ENCODE results near the gene PDE10A.
"Not testable (repeated sequence)": the region's sequence is repeated elsewhere in the genome, so short reads cannot be mapped to it uniquely, and the experiment has no call there.

Gene PDE10A

DNA sequence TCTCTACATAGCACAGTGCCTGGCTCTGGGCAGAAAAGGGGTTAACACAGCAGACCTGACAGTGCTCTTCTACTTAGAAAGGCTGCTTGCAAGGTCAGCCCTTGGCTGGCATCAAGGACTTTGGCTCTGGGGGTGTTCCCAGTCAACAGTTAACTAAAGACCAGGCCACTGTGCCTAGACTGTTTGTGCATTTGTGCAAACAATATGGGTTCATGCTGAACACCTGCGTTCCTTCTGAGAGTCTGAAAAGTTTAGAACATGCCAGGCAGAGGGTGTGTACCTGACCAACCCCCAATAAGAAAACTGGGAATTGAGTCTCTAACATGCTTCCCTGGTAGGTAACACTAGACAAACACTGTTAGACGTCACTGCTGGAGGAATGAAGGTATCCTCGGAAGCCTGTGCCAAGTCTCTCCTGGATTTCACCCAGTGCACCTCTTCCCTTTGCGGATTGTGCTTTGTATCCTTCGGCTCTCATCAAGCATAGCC lies 110.7 kb downstream of the PDE10A start:
- no peak for DNase-seq (ENCODE audit: low read depth, low spot score)

DNA sequence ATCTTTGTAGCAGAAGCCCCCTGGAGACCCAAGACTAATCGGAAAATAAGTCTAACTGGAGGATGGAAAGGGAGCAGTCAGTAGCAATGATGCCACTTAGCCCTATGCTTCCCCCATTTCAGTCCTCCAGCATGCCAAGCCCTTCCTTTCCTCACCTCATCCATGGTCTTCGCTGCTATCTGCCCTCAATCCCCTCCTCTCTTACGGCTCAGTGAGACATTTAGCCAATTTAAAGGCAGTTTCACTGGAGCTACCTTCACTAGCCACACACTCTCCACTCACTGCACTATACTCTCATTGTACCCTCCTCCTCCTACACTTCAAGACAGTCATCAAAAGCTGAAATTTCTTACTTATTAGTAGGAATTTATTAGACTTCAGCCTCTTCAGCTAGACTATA lies 111.2 kb downstream of the PDE10A start:
- DNase-seq (ENCODE audit: low read depth, low spot score): no peak

DNA sequence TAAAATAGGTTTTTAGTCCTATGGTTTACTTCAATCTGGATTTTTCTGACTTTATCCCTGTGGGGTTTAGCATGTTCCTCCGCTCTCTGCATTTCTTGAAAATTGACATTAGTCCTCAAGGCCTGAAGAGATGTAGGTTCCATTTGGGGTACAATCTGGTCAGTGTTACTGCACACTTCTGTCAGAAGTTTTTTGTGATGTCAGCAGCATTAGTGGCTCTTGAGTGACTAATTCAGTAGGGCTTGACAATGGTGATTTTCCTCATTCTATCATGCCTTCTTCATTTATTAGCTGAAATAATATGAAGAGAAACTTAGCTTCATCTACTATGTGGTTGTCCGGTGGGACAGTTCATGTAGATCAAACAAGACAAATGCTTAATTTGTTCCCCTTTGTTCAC lies 114.6 kb downstream of the PDE10A start:
- no peak for DNase-seq (ENCODE audit: low read depth, low spot score)

DNA sequence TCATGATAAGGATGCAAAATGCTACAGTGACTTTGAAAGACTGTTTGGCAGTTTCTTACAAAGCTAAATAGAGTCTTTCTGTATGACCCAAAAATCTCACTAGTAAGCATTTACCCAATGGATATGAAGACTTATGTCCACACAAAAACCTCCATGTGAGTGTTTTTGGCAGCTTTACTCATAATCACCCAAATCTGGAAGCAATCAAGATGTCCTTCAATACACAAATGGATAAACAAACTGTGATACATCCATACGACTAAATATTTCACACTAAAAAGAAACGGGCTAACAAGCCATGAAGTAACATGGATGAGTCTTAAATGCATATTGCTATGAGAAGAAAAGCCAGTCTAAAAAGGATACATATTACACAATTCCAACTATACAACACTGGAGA lies 117.2 kb downstream of the PDE10A start:
- DNase-seq (ENCODE audit: low read depth, low spot score): no peak

DNA sequence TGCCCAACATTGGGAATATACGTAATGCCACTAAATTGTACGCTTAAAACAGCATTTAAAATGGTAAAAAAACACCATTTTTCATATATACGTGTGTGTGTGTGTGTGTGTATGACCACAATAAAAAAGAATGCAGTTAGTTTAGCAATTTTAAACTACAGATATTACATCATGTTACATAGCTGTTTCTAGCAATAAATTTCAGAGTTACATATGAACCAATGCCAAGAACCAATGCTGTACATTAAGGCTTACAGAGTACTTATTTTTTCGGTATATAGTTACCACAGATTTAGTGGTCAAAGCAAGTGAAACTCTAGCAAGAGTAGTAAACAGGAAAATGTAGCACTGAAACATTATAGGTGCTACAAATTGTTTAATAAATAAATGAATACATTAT lies 119.3 kb downstream of the PDE10A start:
- DNase-seq (ENCODE audit: low read depth, low spot score): no peak

DNA sequence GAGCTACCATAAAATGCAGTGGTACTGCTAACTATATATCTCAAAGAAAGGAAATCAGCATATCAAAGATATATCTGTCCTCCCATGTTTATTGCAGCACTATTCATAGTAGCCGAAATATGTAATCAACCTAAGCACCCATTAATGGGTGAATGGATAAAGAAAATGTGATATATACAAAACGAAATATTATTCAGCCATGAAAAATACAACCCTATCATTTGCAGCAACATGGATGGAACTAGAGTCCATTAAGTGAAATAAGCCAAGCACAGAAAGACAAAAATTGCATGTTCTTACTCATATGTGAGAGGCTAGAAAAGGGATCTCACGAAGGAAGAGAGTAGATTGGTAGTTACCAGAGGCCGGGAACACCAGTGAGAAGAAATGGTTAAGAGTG lies 126.1 kb downstream of the PDE10A start:
- no peak for DNase-seq (ENCODE audit: low read depth, low spot score)

DNA sequence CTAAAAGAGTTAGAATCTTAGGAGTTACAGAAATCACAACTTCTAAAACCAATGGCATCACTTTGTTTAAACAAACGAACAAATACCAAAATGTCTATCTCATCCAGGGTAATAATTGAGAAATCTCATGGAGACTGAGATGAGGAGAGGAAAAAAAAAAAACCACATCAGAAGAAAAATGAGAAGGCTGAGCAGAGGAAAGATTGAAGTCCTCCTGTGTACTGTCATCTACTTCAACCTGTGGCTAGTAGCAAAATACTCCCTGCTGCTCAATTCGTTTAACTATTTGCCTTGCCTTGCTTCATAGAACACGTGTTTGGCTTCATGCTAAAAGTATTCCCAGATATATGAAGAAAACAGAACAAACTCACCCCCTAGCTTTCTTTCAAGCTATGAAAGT lies 143.7 kb downstream of the PDE10A start:
- no peak for DNase-seq (ENCODE audit: low read depth, low spot score)

GRCh38 chr6:165515963-165516624 lies 146.9 kb downstream of the PDE10A start:
- DNase-seq (ENCODE audit: low read depth, low spot score): no peak

GRCh38 chr6:165514621-165515020 lies 148.4 kb downstream of the PDE10A start:
- DNase-seq (ENCODE audit: low read depth, low spot score): no peak

DNA sequence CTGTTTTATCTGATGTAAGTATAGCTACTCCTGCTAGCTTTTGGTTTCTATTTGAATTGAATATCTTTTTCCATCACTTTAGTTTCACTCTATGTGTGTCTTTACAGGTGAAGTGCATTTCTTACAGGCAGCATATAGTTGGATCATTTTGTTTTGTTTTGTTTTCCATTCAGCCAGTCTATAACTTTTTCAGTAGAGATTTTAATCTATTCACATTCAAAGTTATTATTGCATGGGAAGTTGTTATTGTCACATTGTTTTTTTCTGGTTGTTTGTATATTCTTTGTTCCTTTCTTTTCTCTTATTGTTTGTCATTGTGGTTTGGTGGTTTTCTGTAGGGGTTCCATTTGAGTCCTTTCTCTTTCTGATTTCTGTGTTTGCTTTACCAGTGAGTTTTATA lies 151.2 kb downstream of the PDE10A start:
- DNase-seq (ENCODE audit: low read depth, low spot score): no peak

DNA sequence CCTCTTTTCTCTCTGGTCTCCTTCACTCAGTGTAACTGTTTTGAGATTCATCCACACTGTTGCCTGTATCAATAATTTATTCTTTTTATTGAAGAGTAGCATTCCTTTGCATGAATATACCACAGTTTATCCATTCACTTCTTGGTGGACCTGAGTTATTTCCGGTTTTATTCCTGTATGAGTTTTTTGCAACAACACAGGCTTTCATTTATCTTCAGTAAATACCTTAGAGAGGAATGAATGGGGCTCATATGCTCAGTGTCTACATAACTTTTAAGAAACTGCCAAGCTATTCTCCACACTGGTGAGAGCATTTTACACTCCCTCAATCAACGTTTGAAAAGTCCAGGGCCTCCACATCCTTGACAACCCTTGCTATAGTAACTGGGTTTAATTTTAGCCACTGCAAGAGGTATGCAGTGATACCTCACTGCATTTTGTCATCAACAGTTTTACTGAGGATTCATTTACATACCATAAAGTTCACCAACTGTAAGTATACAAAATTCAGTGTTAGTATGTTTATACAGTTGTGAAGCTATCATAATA lies 154.6 kb downstream of the PDE10A start:
- no peak for DNase-seq (ENCODE audit: low read depth, low spot score)

DNA sequence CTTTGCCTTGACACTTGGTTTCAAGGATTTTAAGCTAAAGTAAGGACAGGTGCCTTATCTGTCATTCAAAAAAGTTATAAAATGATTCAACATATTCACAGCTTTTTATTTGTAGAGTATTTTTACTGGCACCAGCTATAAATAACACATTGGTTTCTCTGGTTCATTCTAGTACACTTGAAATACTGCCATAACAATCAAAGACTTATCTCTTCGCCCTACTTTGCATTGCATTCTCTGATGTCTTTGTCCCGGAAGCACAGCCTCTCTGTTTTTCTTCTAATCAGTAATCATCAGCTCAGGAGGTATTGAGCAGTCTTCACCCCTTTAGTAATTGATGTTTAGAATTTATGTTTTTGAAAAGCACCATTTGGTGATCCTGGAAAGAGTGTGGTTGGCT lies 156.4 kb downstream of the PDE10A start:
- DNase-seq (ENCODE audit: low read depth, low spot score): no peak

DNA sequence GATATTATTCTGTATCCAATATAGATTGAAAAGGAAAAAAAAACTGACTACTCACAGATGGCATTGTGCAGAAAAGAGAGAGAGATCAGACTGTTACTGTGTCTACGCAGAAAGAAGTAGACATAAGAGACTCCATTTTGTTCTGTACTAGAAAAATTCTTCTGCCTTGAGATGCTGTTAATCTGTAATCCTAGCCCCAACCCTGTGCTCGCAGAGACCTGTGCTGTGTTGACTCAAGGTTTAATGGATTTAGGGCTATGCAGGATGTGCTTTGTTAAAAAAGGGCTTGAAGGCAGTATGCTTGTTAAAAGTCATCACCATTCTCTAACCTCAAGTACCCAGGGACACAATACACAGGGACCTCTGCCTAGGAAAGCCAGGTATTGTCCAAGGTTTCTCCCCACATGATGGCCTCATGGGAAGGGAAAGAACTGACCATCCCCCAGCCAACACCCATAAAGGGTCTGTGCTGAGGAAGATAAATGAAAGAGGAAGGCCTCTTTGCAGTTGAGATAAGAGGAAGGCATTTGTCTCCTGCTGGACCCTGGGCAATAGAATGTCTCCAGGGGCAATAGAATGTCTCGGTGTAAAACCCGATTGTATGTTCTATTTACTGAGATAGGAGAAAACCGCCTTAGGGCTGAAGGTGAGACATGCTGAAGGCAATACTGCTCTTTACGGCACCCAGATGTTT lies 162.7 kb downstream of the PDE10A start:
- DNase-seq (ENCODE audit: low read depth, low spot score): not testable (repeated sequence)

DNA sequence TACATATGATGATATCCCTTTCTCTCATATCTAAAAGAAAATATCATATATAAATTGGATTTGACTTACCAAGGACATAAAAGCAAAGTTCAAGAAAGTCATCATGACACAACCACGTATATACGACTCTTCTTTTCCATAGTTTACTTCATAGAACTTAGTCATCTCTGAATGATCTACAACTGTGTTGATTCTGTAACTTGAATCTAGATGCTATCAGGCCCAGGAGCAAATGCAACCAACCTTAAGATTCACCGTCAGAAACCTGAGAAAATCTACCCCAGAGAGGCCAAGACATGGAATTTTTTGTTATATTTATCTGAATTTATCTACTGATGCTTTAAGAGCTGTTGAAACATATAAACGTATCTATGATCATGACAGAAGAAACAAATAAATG lies 165.6 kb downstream of the PDE10A start:
- no peak for DNase-seq (ENCODE audit: low read depth, low spot score)

DNA sequence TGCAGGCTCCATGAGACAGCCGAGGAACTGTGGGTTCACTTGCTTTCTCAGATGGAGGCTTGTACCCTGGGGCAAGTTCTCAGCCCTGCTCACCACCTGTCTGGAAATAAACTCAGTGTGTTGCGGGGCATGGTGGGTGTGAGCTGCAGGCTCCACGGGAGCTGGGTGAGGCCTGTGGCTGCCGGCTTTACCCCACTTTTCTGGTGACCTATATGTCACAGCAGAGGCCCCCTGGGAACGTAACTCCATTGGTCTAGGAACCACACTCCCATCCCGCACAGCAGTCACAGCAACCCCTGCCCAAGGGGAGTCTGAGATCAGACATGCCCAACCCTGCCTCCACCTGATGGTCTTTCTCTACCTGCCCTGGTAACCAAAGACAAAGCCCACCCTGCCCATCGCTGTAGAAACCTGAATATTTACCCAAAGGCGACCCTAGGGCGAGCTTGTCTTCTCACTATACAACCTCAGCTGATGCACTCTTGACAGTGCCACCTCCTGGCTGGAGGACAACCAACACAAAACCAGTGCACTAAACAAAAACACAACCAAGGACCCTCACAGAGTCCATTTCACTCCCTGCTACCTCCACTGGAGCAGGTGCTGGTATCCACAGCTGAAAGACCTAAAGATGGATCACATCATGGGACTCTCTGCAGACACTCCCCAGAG lies 174.3 kb downstream of the PDE10A start:
- DNase-seq (ENCODE audit: low read depth, low spot score): no peak

DNA sequence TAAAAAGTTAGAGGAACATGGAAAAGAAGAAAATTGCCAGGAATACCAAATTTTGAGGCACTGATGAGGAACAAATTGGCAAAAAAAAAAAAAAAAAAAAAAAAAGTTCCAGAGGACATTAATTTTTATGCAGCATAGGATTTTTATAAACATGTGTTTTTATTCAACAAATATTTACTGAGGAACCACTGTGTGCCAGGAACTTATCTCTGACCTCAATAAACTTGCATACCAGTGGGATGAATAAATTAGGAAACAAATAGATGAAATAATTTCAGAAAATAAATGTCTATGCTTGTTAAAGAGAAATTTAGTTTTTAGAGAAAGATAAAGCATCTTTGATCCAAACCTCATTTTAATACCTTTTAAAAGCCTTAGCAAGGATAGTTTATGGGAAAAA lies 175.1 kb downstream of the PDE10A start:
- DNase-seq (ENCODE audit: low read depth, low spot score): no peak

DNA sequence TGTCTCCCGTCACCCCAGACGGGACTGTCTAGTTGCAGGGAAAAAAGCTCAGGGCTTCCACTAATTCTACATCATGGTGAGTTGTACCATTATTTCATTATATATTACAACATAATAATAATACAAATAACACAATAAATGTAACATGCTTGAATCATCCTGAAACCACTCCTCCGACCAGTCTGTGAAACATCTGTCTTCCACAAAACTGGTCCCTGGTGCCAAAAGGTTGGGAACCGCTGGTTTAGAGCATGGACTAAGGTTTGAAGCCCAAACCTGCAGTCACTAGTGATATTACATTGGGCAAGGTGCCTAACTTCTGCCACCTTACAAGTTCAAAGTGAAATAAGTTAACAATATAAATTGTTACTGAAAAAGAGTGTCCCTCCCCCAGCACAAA lies 175.7 kb downstream of the PDE10A start:
- no peak for DNase-seq (ENCODE audit: low read depth, low spot score)

- no peak for DNase-seq (ENCODE audit: low read depth, low spot score)
These were observed 176.6 kb downstream of the PDE10A start for GRCh38 chr6:165486183-165487137.

GRCh38 chr6:165484178-165484889 lies 178.7 kb downstream of the PDE10A start:
- no peak for DNase-seq (ENCODE audit: low read depth, low spot score)

- DNase-seq (ENCODE audit: low read depth, low spot score): no peak
These were observed 181.1 kb downstream of the PDE10A start for GRCh38 chr6:165481921-165482320.

GRCh38 chr6:165480916-165481315 lies 182.1 kb downstream of the PDE10A start:
- DNase-seq (ENCODE audit: low read depth, low spot score): no peak
